NB4 (cell line): Measurements from ENCODE around the gene PUM2.

Experiments used
- DNase-seq: peaks from one replicate; pipeline ENCODE4 v3.0.0; 2010; ENCODE audit warnings: low read depth
- H3K4me3 ChIP-seq: one replicate; pipeline ENCODE4 v1.5.1; 2011; ENCODE audit warnings: mild to moderate bottlenecking, low read depth, low read length, moderate library complexity
- MAX ChIP-seq: IDR thresholded peaks from 2 replicates; pipeline ENCODE4 v1.6.1; 2011; ENCODE audit warnings: low read depth, low read length
- MYC ChIP-seq: IDR thresholded peaks from 2 replicates; pipeline ENCODE4 v1.6.1; 2011; ENCODE audit warnings: low read depth, low read length
- POLR2A ChIP-seq: IDR thresholded peaks from 2 replicates; pipeline ENCODE4 v1.6.1; 2011; ENCODE audit warnings: mild to moderate bottlenecking; ENCODE audit not compliant: insufficient read length; ENCODE audit errors: extremely low read depth
- TF ChIP-seq, protein P1 (sequence below): IDR thresholded peaks from one replicate; pipeline ENCODE4 v1.5.1; 2012; ENCODE audit warnings: low read depth, low read length

Gene PUM2

DNA sequence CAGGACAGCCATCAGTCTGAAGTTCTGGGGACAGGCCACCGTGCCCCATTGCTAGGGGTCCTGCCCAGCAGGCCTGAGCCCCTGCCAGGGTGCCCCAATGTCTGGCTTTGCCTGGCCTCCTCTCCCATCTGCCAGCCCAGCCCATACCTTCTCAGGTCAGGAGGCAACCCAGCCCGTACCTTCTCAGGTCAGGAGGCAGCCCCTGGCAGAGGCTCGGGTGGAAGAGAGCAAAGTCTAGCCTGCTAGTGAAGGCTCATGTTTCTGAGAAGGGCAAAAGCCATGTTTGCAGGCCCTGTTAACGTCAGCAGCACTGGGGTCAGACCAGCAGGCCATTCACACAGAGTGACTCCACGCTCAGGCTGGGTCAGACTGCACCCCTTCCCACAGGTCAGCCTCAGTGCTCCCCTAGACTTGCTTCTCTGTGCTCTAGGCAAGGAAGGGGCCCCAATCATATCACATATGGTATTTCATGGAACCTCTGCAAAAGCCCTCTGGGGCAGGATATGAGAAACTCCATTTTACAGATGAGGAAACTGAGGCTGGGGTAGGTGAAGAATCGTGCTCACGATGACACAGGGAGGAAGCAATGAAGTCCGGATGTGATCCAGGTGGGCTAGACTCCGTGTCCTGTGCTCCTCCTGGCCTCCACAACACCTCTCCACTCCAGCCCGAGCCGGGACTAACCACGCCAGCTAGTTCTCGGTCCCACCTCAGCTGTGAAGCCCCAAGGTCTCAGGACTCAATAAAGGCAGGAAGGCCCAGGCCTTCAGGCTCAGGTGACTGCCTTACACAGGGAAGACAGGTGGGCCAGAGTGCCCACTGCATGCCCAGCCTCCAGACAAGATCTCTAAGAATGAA is 135.2 kb downstream of the PUM2 start:
- no peak for TF ChIP-seq MAX
- no peak for TF ChIP-seq POLR2A
- TF ChIP-seq MYC = no peak
- TF ChIP-seq, protein P1, sequence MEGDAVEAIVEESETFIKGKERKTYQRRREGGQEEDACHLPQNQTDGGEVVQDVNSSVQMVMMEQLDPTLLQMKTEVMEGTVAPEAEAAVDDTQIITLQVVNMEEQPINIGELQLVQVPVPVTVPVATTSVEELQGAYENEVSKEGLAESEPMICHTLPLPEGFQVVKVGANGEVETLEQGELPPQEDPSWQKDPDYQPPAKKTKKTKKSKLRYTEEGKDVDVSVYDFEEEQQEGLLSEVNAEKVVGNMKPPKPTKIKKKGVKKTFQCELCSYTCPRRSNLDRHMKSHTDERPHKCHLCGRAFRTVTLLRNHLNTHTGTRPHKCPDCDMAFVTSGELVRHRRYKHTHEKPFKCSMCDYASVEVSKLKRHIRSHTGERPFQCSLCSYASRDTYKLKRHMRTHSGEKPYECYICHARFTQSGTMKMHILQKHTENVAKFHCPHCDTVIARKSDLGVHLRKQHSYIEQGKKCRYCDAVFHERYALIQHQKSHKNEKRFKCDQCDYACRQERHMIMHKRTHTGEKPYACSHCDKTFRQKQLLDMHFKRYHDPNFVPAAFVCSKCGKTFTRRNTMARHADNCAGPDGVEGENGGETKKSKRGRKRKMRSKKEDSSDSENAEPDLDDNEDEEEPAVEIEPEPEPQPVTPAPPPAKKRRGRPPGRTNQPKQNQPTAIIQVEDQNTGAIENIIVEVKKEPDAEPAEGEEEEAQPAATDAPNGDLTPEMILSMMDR = no peak
- no peak overlapping the region for H3K4me3 ChIP-seq
- DNase-seq = no peak

DNA sequence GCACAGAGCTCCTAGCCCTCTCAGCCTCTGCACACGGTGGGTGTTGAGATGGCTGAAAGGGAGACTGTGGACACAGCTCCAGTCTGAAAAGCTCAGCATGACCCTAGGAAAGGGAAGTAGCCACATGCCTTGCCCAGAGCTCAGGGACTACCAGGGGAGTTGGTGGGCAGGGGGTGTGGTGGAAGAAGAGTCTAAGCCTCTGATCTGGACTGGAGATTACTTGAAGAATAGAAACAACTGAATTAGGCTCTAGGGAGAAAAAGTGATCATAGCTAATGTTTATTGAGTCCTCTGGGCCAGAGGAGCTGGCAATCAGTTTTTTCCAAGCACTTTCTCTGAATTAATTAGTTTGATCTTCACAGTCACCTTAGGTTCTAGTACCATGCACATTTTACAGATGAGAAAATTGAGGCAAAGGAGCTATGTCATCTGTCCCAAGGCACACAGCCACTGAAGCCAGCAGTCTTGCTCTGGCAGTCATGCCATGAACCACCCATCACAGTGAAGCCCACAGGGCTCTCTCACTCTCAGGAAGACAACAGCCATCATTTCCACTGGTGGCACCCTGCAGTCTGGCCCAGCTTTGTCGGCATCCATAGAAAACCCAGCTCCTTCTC is 136.0 kb downstream of the PUM2 start:
- peak; percentile 50 for DNase-seq
- TF ChIP-seq, protein P1 = no peak
- TF ChIP-seq POLR2A (no peak), MYC (no peak), MAX (no peak)
- no peak overlapping the region for H3K4me3 ChIP-seq

- no peak overlapping the region for H3K4me3 ChIP-seq
- TF ChIP-seq, protein P1 = no peak
- no peak for TF ChIP-seq MYC
- TF ChIP-seq POLR2A = no peak
- no peak for TF ChIP-seq MAX
- peak; percentile 59 for DNase-seq
Measured at GRCh38 chr2:20213651-20214565, 136.7 kb downstream of the PUM2 start.

DNA sequence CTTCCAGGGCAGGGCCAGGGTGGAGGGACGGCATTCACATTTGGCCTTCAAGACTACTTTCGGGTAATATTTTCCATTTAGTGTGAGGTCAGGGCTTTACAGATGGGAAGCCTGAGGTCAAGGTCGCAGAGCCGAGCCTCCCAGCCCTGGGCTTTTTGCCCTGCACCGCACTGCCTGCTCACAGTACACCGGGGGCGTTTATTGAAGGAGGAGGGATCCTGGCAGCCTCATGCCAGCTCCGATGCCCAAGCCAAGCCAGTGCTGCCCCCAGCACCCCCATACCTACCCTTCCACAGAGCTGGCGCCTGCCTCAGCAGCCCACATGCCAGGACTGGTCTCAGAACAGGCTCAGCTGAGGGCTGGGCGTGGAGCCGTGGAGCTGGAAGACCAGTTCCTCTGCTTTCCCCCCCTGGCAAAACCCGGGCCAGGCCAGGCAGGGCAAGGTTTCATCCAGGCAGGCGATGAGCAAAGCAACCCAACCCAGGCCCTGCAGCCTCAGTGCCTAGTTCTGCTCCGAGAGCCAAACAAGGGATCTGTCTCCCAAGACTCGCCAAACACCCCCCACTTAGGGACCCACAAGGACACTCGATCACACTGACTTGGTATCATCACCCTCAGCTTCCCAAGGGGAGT is 137.7 kb downstream of the PUM2 start:
- no peak overlapping the region for H3K4me3 ChIP-seq
- TF ChIP-seq, protein P1 = no peak
- TF ChIP-seq POLR2A = no peak
- TF ChIP-seq MYC = no peak
- TF ChIP-seq MAX = no peak
- DNase-seq = no peak

DNA sequence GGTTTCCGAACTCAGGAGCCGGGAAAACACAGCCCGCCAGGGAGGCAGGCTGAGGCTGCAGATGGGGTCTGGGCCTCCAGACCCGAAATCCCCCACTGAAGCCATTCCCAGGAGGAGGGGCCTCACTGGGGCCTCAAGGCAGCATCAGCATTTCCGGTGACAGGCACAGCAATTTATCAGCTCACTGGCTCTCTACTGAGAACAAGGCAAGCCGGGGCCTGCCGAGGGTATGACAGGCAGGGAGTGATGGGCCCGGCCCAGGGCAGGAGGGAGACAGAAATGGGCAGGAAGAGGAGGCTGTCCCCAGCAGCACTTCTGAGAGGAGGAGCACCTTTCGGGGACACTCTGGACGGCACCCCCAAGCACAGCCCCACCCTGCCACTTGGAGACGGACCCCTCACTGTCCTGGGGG is 138.2 kb downstream of the PUM2 start:
- DNase-seq = no peak
- no peak overlapping the region for H3K4me3 ChIP-seq
- TF ChIP-seq, protein P1 = no peak
- TF ChIP-seq MAX (no peak), POLR2A (no peak), MYC (no peak)
